ENCODE results near the gene FAAP100. TPM values are rescaled to one million over a fixed set of nuclear protein-coding genes. Genes with fewer than 3 reads are reported as not detected.
A peak's percentile ranks its signal among the peaks of the same experiment; 100 is the strongest.

Gene FAAP100
- total and polyA plus RNA-seq, 12 donors = 8.7 to 30.6 (median 13.3) TPM

- Histone ChIP-seq H3K4me1 (peaks cover 16 to 70% (median 54%) of the 10 kb centered on the region in 9 donors), H3K27me3 (no peaks in the 10 kb centered on the region), H3K4me3 (peak overlapping the region; percentile 73 to 99 (median 94)), H3K36me3 (peaks cover 8 to 36% (median 29%) of the 10 kb centered on the region in 9 donors), H3K9me3 (no peaks in the 10 kb centered on the region), H3K27ac (peak overlapping the region; percentile 98 to 100 (median 100))
- peak; percentile 9 to 41 (median 17) for ATAC-seq
- DNase-seq = peak; percentile 72 to 73
- 0 to 3% methylated on average over 63 to 64 of the region's 64 CpGs for WGBS, 2 donors
- intact Hi-C loops (cut with DNase I) = loop anchor here in 1 of 10 donors (2.0 kb wide), 1 partner anchor 119 kb away; the partner anchor contains the start of gene BAHCC1
- TF ChIP-seq, protein P1, sequence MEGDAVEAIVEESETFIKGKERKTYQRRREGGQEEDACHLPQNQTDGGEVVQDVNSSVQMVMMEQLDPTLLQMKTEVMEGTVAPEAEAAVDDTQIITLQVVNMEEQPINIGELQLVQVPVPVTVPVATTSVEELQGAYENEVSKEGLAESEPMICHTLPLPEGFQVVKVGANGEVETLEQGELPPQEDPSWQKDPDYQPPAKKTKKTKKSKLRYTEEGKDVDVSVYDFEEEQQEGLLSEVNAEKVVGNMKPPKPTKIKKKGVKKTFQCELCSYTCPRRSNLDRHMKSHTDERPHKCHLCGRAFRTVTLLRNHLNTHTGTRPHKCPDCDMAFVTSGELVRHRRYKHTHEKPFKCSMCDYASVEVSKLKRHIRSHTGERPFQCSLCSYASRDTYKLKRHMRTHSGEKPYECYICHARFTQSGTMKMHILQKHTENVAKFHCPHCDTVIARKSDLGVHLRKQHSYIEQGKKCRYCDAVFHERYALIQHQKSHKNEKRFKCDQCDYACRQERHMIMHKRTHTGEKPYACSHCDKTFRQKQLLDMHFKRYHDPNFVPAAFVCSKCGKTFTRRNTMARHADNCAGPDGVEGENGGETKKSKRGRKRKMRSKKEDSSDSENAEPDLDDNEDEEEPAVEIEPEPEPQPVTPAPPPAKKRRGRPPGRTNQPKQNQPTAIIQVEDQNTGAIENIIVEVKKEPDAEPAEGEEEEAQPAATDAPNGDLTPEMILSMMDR (IDR thresholded peaks at IDR 0.05) = no peak
Measured at GRCh38 chr17:81513753-81514488, 38.2 kb downstream of the FAAP100 start.

DNA sequence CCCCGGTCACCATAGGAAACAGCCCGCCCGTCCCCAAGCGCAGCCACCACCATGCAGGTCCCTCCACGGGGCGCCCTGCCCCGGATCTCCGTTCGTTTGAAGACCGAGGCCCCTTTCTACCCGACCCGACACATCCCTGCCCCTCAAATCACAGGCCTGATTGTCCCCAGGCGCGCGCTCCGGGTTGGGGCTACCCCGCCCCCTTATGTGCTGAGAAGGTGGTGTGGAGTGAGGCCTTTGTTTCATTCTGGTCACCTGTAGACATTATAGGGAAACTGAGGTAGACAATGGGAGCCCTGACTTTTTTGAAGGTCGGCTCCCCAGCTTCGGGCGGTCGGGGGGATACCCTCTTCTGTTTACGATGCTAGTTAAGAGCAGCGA is 38.8 kb downstream of the FAAP100 start:
- Histone ChIP-seq H3K4me3 (peak overlapping the region; percentile 73 to 99 (median 94)), H3K27ac (peak overlapping the region; percentile 98 to 100 (median 100)), H3K27me3 (no peaks in the 10 kb centered on the region), H3K4me1 (peaks cover 14 to 70% (median 54%) of the 10 kb centered on the region in 9 donors), H3K9me3 (no peaks in the 10 kb centered on the region), H3K36me3 (peaks cover 8 to 42% (median 34%) of the 10 kb centered on the region in 9 donors)
- ATAC-seq (peak; percentile 5 to 43 (median 28)), DNase-seq (peak; percentile 59 to 74)
- WGBS, 2 donors = 0 to 1% methylated on average over 23 of the region's 23 CpGs
- intact Hi-C loops (cut with DNase I) = loop anchor here in 1 of 10 donors (2.0 kb wide), 1 partner anchor 119 kb away; the partner anchor contains the start of gene BAHCC1
- TF ChIP-seq, protein P1 (IDR thresholded peaks at IDR 0.05) = no peak

GRCh38 chr17:81512562-81513371 is 39.4 kb downstream of the FAAP100 start, which contains the start of gene ACTG1:
Gene ACTG1, minus strand, starts transcription at chr17:81512799. Its CDS starts 445 bp downstream, at chr17:81512354.
- H3K36me3 ChIP-seq = peaks cover 8 to 47% (median 34%) of the 10 kb centered on the region in 9 donors
- H3K4me3 ChIP-seq = peak within 1 kb of the TSS; percentile 73 to 99 (median 94)
- peaks cover 0 to 4% (median 0%) of the 10 kb centered on the region in 11 donors for H3K9me3 ChIP-seq
- peak; percentile 52 to 80 (median 69) for ATAC-seq
- H3K4me1 ChIP-seq = peaks cover 14 to 66% (median 49%) of the 10 kb centered on the region in 9 donors
- 0% methylated on average over 41 to 111 of the region's 111 CpGs for WGBS, 2 donors
- TF ChIP-seq, protein P1 (IDR thresholded peaks at IDR 0.05) = no peak
- intact Hi-C loops (cut with DNase I) = loop anchor here in 1 of 10 donors (2.0 kb wide), 1 partner anchor 118 kb away; the partner anchor contains the start of gene BAHCC1
- no peaks in the 10 kb centered on the region for H3K27me3 ChIP-seq
- peak; percentile 93 for DNase-seq
- H3K27ac ChIP-seq = peak within 1 kb of the TSS; percentile 98 to 100 (median 100)
